Right lobe of liver (tissue), 6 donors: ENCODE measurements around the gene PFN2. TPM values are rescaled to one million over a fixed set of nuclear protein-coding genes. Genes with fewer than 3 reads are reported as not detected.

Experiments
- ATAC-seq, 4 donors: fragments of 200-7000 bp; cut with Tn5 transposase; one replicate each; pipeline ENCODE4 v1.9.1; 2020; ENCODE audit warnings: mild to moderate bottlenecking in 4 of 4, moderate library complexity in 4 of 4
- DNase-seq, 3 donors: peaks; one replicate each; pipeline ENCODE4 v3.0.0-alpha.2; 2020
- H3K27ac ChIP-seq, 3 donors: fragments of 200-600 bp; one replicate each; pipeline ENCODE4 v1.8.0; 2022
- H3K27me3 ChIP-seq, 2 donors: fragments of 200-600 bp; one replicate each; pipeline ENCODE4 v1.8.0; 2022
- H3K36me3 ChIP-seq, 4 donors: fragments of 200-600 bp; sonication (generic) in 1 of 4; one replicate each; pipeline versions ENCODE4 v1.5.1 to v1.8.0; 2017 to 2022; ENCODE audit warnings: control low read depth in 1 of 4
- H3K4me1 ChIP-seq, 4 donors: fragments of 200-600 bp; sonication (generic) in 1 of 4; one replicate each; pipeline versions ENCODE4 v1.5.1 to v1.8.0; 2017 to 2022; ENCODE audit warnings: control low read depth in 1 of 4
- H3K4me3 ChIP-seq, 3 donors: fragments of 200-600 bp; one replicate each; pipeline ENCODE4 v1.8.0; 2022
- H3K9me3 ChIP-seq, 4 donors: fragments of 200-600 bp; sonication (generic) in 1 of 4; one replicate each; pipeline versions ENCODE4 v1.5.1 to v1.8.0; 2017 to 2022; ENCODE audit warnings: control low read depth in 1 of 4
- POLR2A ChIP-seq: fragments of 450-650 bp; IDR thresholded peaks from one replicate; pipeline ENCODE4 v1.6.1; 2017; ENCODE audit warnings: antibody characterized with exemption, mild to moderate bottlenecking
- WGBS: methylation state at CpG from one replicate; pipeline ENCODE4 v1.1.6; 2018; ENCODE audit warnings: low coverage, low lambda C conversion rate; ENCODE audit not compliant: insufficient coverage; ENCODE audit errors: missing lambda C conversion rate; 5-methylcytosine and 5-hydroxymethylcytosine counted together
- intact Hi-C, 2 donors: fragments of 100-400 bp; cut with DNase I; formaldehyde crosslinking; loops; one replicate each; pipeline versions ENCODE4 v1.11.2 to v1.14.1; 2022
- total RNA-seq, 6 experiments: library from RNA; depleted of rRNA in 2 of 6; stranded (reverse); fragments of >200 nt in 2 of 6; fragmentation: NEBNext Ultra II Directional in 3 of 6; extraction: Animal tissue kit (Norgen Biotek cat#: 25700) in 3 of 6; gene quantifications; one replicate each; pipeline versions ENCODE4 v1.1.0 to v1.2.4, GENCODE V29; 2016 to 2023
- TF ChIP-seq, protein P1 (sequence below), 4 donors: fragments of 200-600 bp in 3 of 4; fragments of 450-650 bp in 1 of 4; IDR thresholded peaks; one replicate each; pipeline versions ENCODE4 v1.5.1 to v1.8.0; 2016 to 2022; ENCODE audit warnings: antibody characterized with exemption in 4 of 4, mild to moderate bottlenecking in 2 of 4
- donor health status: DM: no; HTN: yes; CAD: no.
- donor health status: DM: no; HTN: no; CAD: no.
- donor health status: DM: no; HTN: no; CAD: no.
- donor health status: DM: no; HTN: yes; CAD: no.
- donor health status: DM: no; HTN: yes; CAD: no.

Gene PFN2
- total RNA-seq, 6 experiments from 2014 or later: 1.9 to 12.6 (median 8.5) TPM

DNA sequence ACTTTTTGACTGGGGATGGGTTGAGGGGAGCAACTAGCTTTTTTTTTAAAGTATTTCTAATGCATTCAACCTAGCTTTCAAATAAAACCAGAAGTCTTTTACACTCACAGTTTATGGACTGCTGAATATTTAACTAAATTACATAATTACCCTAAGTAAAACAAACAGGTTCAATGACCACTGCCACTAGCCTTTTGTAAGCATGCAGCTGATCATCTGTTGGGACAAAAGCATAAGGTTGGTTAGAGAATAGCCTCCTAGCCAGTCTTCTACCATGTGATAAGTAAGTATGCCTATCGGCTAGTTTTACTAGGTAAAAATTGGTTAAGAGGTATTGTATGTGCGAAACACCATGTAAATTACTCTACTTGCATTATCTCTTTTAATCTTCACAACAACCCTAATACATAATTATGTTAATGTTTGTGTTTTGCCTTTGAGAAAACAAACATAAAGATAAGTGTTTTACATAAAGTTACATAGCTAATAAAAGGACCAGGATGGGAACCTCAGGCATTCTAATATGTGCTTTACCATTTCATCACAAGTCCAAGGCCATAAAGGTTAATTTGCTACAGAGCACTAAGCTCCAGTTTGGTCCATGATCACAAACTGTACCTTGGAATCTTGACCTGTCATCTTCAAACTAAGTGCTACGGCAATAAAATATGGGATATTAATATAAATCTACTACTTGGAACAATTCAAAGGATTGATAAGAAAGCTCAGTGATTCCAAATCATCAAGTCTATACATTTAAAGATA is 13.2 kb downstream of the PFN2 start:
- H3K36me3 ChIP-seq: no peaks in the 10 kb centered on the region
- peak overlapping the region in 2 of 3 donors; percentile 22 to 51 for H3K27ac ChIP-seq
- no peaks in the 10 kb centered on the region for H3K27me3 ChIP-seq
- TF ChIP-seq POLR2A: no peak
- TF ChIP-seq, protein P1, sequence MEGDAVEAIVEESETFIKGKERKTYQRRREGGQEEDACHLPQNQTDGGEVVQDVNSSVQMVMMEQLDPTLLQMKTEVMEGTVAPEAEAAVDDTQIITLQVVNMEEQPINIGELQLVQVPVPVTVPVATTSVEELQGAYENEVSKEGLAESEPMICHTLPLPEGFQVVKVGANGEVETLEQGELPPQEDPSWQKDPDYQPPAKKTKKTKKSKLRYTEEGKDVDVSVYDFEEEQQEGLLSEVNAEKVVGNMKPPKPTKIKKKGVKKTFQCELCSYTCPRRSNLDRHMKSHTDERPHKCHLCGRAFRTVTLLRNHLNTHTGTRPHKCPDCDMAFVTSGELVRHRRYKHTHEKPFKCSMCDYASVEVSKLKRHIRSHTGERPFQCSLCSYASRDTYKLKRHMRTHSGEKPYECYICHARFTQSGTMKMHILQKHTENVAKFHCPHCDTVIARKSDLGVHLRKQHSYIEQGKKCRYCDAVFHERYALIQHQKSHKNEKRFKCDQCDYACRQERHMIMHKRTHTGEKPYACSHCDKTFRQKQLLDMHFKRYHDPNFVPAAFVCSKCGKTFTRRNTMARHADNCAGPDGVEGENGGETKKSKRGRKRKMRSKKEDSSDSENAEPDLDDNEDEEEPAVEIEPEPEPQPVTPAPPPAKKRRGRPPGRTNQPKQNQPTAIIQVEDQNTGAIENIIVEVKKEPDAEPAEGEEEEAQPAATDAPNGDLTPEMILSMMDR (IDR thresholded peaks at IDR 0.05): no peak
- H3K4me1 ChIP-seq: peaks cover 0 to 30% (median 8%) of the 10 kb centered on the region in 4 donors
- ATAC-seq: peak; percentile 72 to 86 (median 78)
- H3K9me3 ChIP-seq: no peaks in the 10 kb centered on the region
- intact Hi-C loops: no loop called here
- WGBS: 52% methylated on average over 3 of the region's 3 CpGs
- H3K4me3 ChIP-seq: peak overlapping the region in 1 of 3 donors; percentile 6
- DNase-seq: no peak

DNA sequence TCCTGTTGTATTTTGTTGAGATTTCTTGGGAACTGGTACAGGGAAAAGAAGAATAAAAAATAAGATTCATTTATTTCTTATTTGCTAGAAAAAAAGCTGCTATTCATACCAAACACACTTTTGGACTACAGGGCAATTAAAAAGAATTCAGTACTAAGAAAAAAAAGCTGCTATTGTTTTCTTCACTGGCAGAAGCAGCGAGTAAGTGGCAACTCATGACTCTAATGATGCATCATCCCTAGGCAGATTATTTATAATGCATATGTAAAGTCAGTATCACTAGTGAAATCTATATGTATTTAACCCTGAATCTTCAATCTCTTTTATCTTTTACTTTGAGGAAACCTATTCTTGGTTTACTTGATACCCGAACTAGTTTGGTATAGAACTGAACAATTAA is 15.2 kb downstream of the PFN2 start:
- no peaks in the 10 kb centered on the region for H3K9me3 ChIP-seq
- TF ChIP-seq, protein P1 (IDR thresholded peaks at IDR 0.05): no peak
- no peak for TF ChIP-seq POLR2A
- no peaks in the 10 kb centered on the region for H3K27me3 ChIP-seq
- no peak for DNase-seq
- 96% methylated on average over 2 of the region's 2 CpGs for WGBS
- H3K36me3 ChIP-seq: no peaks in the 10 kb centered on the region
- H3K27ac ChIP-seq: no peak overlapping the region
- H3K4me3 ChIP-seq: no peak overlapping the region
- intact Hi-C loops: no loop called here
- ATAC-seq: no peak
- peaks cover 0 to 30% (median 8%) of the 10 kb centered on the region in 4 donors for H3K4me1 ChIP-seq

DNA sequence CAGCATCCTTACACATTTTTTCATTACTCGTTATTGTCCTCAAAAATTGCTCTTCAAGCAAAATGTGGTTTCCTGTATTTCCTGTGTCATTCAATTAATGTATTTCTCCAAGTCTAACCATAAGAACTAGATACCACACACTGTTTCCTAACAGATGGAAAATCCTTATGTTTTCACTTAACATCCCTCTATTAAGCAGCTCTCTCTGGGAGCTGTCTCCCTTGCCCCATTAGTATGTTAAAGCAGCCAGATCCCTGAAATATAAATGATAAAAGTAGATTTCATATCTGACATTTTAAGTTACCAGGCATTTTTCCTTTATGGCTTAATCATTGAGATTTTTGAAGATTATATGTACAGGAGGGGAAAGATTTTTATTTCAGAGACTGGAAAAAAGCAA is 15.9 kb downstream of the PFN2 start:
- Histone ChIP-seq H3K4me1 (peaks cover 0 to 30% (median 8%) of the 10 kb centered on the region in 4 donors), H3K9me3 (no peaks in the 10 kb centered on the region), H3K4me3 (no peak overlapping the region), H3K36me3 (no peaks in the 10 kb centered on the region), H3K27ac (no peak overlapping the region), H3K27me3 (no peaks in the 10 kb centered on the region)
- 41% methylated on average over 1 of the region's 1 CpG for WGBS
- no peak for TF ChIP-seq POLR2A
- TF ChIP-seq, protein P1 (IDR thresholded peaks at IDR 0.05): no peak
- no peak for ATAC-seq
- no peak for DNase-seq
- intact Hi-C loops: no loop called here

DNA sequence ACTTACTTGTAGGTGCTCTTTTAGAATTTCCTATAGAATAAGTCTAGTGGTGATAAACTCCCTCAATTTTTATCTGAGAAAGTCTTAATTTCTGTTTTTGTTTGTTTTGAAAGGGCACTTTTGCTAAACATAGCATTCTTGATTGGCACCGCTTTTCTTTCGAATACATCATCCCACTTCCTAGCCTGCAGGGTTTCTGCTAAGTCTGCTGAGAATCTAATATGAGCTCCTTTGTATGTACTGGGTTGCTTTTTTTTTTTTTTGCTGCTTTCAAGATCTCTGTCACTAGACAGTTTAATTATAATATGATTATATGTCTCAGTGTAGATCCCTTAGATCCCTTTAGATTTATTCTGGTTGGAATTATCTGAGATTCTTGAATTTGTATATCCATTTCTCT is 21.5 kb downstream of the PFN2 start:
- no peak for ATAC-seq
- no peak for TF ChIP-seq POLR2A
- TF ChIP-seq, protein P1 (IDR thresholded peaks at IDR 0.05): no peak
- Histone ChIP-seq H3K4me1 (no peaks in the 10 kb centered on the region), H3K36me3 (no peaks in the 10 kb centered on the region), H3K27me3 (no peaks in the 10 kb centered on the region), H3K27ac (no peak overlapping the region), H3K9me3 (no peaks in the 10 kb centered on the region), H3K4me3 (no peak overlapping the region)
- DNase-seq: no peak
- WGBS: 100% methylated on average over 2 of the region's 2 CpGs
- intact Hi-C loops: no loop called here
